ENCODE results near the gene NFIX. TPM values are rescaled to one million over a fixed set of nuclear protein-coding genes. Genes with fewer than 3 reads are reported as not detected.

NFIX gene
- total and polyA plus RNA-seq, 2 experiments from 2014 or later, result 0.06 to 0.14 TPM

DNA sequence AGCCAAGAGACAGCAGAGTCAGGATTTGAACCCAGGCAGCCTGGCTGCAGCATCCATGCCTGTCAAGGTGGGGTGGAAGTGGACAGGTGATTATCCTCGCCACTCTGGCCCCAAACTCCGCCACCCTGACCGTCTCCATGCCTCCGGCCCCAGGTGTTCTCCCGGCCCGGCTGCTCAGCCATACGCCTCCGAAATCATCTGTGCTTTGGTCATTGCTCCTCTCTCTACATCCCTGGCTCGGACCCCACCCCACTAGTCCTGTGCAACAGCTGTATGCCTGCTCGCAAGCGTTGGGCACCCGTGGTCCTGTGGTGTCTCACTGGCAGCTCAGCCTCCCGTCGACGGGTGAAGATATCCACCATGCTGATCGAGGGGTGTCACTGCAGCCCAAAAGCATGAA lies 22.0 kb upstream of the NFIX start (continued):
- TF ChIP-seq EZH2 (IDR thresholded peaks at IDR 0.05; ENCODE audit: low read depth, unreplicated experiment) (no peak), CREB1 (CRISPR knock-in tag; IDR thresholded peaks at IDR 0.05; ENCODE audit: low read depth) (no peak), ETS1 (IDR thresholded peaks at IDR 0.05) (no peak), EZH2phosphoT487 (IDR thresholded peaks at IDR 0.05; ENCODE audit: unreplicated experiment) (no peak), ZNF114 (CRISPR knock-in tag; IDR thresholded peaks at IDR 0.05) (no peak), REST (IDR thresholded peaks at IDR 0.05; ENCODE audit: unreplicated experiment) (no peak), POLR2AphosphoS5 (IDR thresholded peaks at IDR 0.05; ENCODE audit: low read depth) (no peak), JUNB (IDR thresholded peaks at IDR 0.05; ENCODE audit: unreplicated experiment) (no peak)

DNA sequence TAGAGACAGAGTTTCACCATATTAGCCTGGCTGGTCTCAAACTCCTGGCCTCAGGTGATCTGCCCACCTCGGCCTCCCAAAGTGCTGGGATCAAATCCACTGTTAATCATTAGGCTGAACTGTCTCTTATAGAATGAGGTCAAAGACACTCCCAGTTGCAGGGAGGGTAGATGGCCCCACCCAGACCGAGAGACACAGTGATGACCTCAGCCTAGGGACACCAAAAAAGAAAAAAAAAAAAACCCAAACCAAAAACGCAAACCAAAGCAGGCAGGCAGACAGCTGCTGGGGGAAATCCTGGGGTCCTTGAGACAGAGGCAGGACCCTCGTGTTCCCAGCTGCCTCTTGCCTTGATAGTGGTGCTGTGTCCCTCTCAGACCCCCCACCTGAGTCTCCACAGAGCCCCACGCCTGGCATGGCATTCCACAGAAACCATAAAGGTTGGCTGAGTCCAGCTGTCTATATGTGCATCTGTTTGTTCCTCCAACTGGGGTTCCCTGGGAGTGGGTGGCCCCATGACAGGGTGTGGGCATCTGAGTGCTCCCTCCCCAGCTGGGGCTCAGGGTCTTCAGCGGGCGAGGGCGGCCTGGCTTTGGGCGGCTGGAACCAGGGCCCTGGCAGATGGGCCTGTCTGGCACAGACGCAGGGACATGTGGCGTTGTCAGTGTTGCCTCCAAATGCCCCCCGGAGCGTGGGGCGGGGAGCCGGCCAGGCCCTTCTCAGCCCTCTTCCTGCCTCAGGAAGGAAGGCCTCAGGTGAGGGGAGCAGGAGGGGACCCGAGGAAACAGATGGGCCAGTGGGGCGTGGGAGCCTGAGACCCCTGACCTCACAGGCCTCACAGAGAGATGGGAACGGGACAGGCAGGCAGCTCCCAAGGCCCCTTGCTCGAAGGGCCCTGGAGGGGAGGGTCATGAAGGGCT lies 20.7 kb upstream of the NFIX start:
- no peaks in the 10 kb centered on the region for H3K4me1 ChIP-seq (ENCODE audit: insufficient read depth)
- DNase-seq (ENCODE audit: low spot score) (no peak), ATAC-seq (no peak)
- no peak overlapping the region for H3K27ac Mint-ChIP-seq
- no peaks in the 10 kb centered on the region for H3F3A ChIP-seq (replicated peaks; ENCODE audit: low read depth)
- no peaks in the 10 kb centered on the region for H3K36me3 Mint-ChIP-seq (ENCODE audit: low read depth)
- no peak overlapping the region for H2AFZ ChIP-seq
- no peaks in the 10 kb centered on the region for H3K9me3 Mint-ChIP-seq
- no peaks in the 10 kb centered on the region for H3K27me3 ChIP-seq (ENCODE audit: insufficient read depth)
- peaks cover 7% of the 10 kb centered on the region for H3K27me3 Mint-ChIP-seq (ENCODE audit: insufficient read depth, low read depth, poor library complexity)
- no peaks in the 10 kb centered on the region for H3K4me1 Mint-ChIP-seq
- no peak overlapping the region for H3K4me3 ChIP-seq
- no peak overlapping the region for H3K27ac ChIP-seq (ENCODE audit: low read depth)
- no peaks in the 10 kb centered on the region for H4K20me1 ChIP-seq (replicated peaks; ENCODE audit: insufficient read depth)
- no peaks in the 10 kb centered on the region for H3K36me3 ChIP-seq (ENCODE audit: insufficient read depth)
- no peak overlapping the region for H3K4me3 Mint-ChIP-seq
- H3K9me2 ChIP-seq (ENCODE audit: insufficient read depth), result no peaks in the 10 kb centered on the region
- H3K79me2 ChIP-seq (replicated peaks; ENCODE audit: insufficient read depth), result no peaks in the 10 kb centered on the region
- no peak overlapping the region for H3K4me2 ChIP-seq
- TF ChIP-seq NANOG (IDR thresholded peaks at IDR 0.05; ENCODE audit: borderline replicate concordance) (no peak), POLR2AphosphoS5 (IDR thresholded peaks at IDR 0.05; ENCODE audit: low read depth) (no peak), EZH2 (IDR thresholded peaks at IDR 0.05; ENCODE audit: low read depth, unreplicated experiment) (no peak), REST (IDR thresholded peaks at IDR 0.05; ENCODE audit: unreplicated experiment) (no peak)

Measured in GM23338 (cell line).